Subcutaneous abdominal adipose tissue (tissue), 5 donors: ENCODE results near the gene KLHL25.

Experiments
- H3K27ac ChIP-seq: one replicate; pipeline ENCODE4 v1.7.0; 2013; ENCODE audit warnings: low read depth, mild to moderate bottlenecking, inconsistent platforms, low read length, moderate library complexity
- H3K27me3 ChIP-seq, 5 donors: one replicate each; pipeline ENCODE4 v1.7.0; 2013; ENCODE audit warnings: low read length in 5 of 5, inconsistent platforms in 1 of 5; ENCODE audit not compliant: control insufficient read depth in 5 of 5, insufficient read depth in 4 of 5
- H3K36me3 ChIP-seq, 5 donors: one replicate each; pipeline ENCODE4 v1.7.0; 2013; ENCODE audit warnings: low read length in 5 of 5; ENCODE audit not compliant: control insufficient read depth in 5 of 5, insufficient read depth in 5 of 5
- H3K4me1 ChIP-seq, 5 donors: one replicate each; pipeline ENCODE4 v1.7.0; 2013; ENCODE audit warnings: low read length in 5 of 5, mild to moderate bottlenecking in 3 of 5, moderate library complexity in 1 of 5; ENCODE audit not compliant: control insufficient read depth in 5 of 5, insufficient read depth in 5 of 5
- H3K4me3 ChIP-seq, 5 donors: one replicate each; pipeline ENCODE4 v1.7.0; 2013; ENCODE audit warnings: low read length in 5 of 5, low read depth in 1 of 5
- H3K9ac ChIP-seq, 5 donors: one replicate each; pipeline ENCODE4 v1.7.0; 2013; ENCODE audit warnings: low read length in 5 of 5, mild to moderate bottlenecking in 4 of 5, moderate library complexity in 3 of 5
- H3K9me3 ChIP-seq, 5 donors: one replicate each; pipeline ENCODE4 v1.7.0; 2013; ENCODE audit warnings: low read length in 5 of 5; ENCODE audit not compliant: control insufficient read depth in 5 of 5
- donor health status: healthy.
- donor health status: healthy.
- donor health status: healthy.
- donor health status: healthy.
- donor health status: healthy.

Gene KLHL25

GRCh38 chr15:85794598-85795336, at the start of gene KLHL25:
KLHL25 (minus strand) TSS chr15:85794925; CDS start chr15:85769810, 25,115 bp downstream.
- no peaks in the 10 kb centered on the region for H3K36me3 ChIP-seq
- peak within 1 kb of the TSS; percentile 80 to 88 (median 85) for H3K4me3 ChIP-seq
- H3K27me3 ChIP-seq, result peaks cover 0 to 2% (median 0%) of the 10 kb centered on the region in 5 donors
- peak within 1 kb of the TSS; percentile 88 for H3K27ac ChIP-seq
- H3K4me1 ChIP-seq, result peaks cover 7 to 28% (median 22%) of the 10 kb centered on the region in 5 donors
- H3K9me3 ChIP-seq, result no peaks in the 10 kb centered on the region
- H3K9ac ChIP-seq, result peak within 1 kb of the TSS; percentile 78 to 86 (median 83)

GRCh38 chr15:85840802-85841152, 46.1 kb upstream of the KLHL25 start:
- Histone ChIP-seq H3K27me3 (peaks cover 0 to 5% (median 0%) of the 10 kb centered on the region in 5 donors), H3K36me3 (no peaks in the 10 kb centered on the region), H3K27ac (no peak overlapping the region), H3K4me3 (peak overlapping the region in 4 of 5 donors; percentile 22 to 67 (median 58)), H3K9me3 (no peaks in the 10 kb centered on the region), H3K9ac (peak overlapping the region in 1 of 5 donors; percentile 71), H3K4me1 (peaks cover 0 to 12% (median 11%) of the 10 kb centered on the region in 5 donors)

GRCh38 chr15:85840079-85840801, 45.5 kb upstream of the KLHL25 start:
- Histone ChIP-seq H3K4me3 (peak overlapping the region; percentile 54 to 69 (median 61)), H3K9ac (peak overlapping the region in 2 of 5 donors; percentile 30 to 71)

GRCh38 chr15:85839643-85840042, 44.9 kb upstream of the KLHL25 start:
- no peak overlapping the region for H3K27ac ChIP-seq
- no peak overlapping the region for H3K9ac ChIP-seq
- H3K9me3 ChIP-seq, result no peaks in the 10 kb centered on the region
- H3K4me1 ChIP-seq, result peaks cover 0 to 12% (median 11%) of the 10 kb centered on the region in 5 donors
- peaks cover 0 to 5% (median 0%) of the 10 kb centered on the region in 5 donors for H3K27me3 ChIP-seq
- no peak overlapping the region for H3K4me3 ChIP-seq
- no peaks in the 10 kb centered on the region for H3K36me3 ChIP-seq

More at GRCh38 chr15:85840079-85840801, 45.5 kb upstream of the KLHL25 start:
- Histone ChIP-seq H3K36me3 (no peaks in the 10 kb centered on the region), H3K27me3 (peaks cover 0 to 5% (median 0%) of the 10 kb centered on the region in 5 donors), H3K9me3 (no peaks in the 10 kb centered on the region), H3K27ac (no peak overlapping the region), H3K4me1 (peaks cover 0 to 12% (median 11%) of the 10 kb centered on the region in 5 donors)

GRCh38 chr15:85838655-85839054, 43.9 kb upstream of the KLHL25 start:
- Histone ChIP-seq H3K9ac (no peak overlapping the region), H3K27me3 (peaks cover 0 to 5% (median 0%) of the 10 kb centered on the region in 5 donors), H3K27ac (no peak overlapping the region)

GRCh38 chr15:85837881-85838280, 43.2 kb upstream of the KLHL25 start:
- Histone ChIP-seq H3K27ac (no peak overlapping the region), H3K27me3 (peaks cover 0 to 1% (median 0%) of the 10 kb centered on the region in 5 donors), H3K36me3 (no peaks in the 10 kb centered on the region), H3K9me3 (no peaks in the 10 kb centered on the region), H3K4me1 (peaks cover 0 to 12% (median 11%) of the 10 kb centered on the region in 5 donors), H3K4me3 (no peak overlapping the region), H3K9ac (no peak overlapping the region)

More at GRCh38 chr15:85838655-85839054, 43.9 kb upstream of the KLHL25 start:
- Histone ChIP-seq H3K36me3 (no peaks in the 10 kb centered on the region), H3K9me3 (no peaks in the 10 kb centered on the region), H3K4me1 (peaks cover 0 to 12% (median 11%) of the 10 kb centered on the region in 5 donors), H3K4me3 (no peak overlapping the region)

GRCh38 chr15:85837011-85837433, 42.3 kb upstream of the KLHL25 start:
- H3K36me3 ChIP-seq, result no peaks in the 10 kb centered on the region
- no peak overlapping the region for H3K27ac ChIP-seq
- no peaks in the 10 kb centered on the region for H3K9me3 ChIP-seq
- peaks cover 0 to 12% (median 11%) of the 10 kb centered on the region in 5 donors for H3K4me1 ChIP-seq
- H3K9ac ChIP-seq, result no peak overlapping the region
- H3K4me3 ChIP-seq, result no peak overlapping the region
- H3K27me3 ChIP-seq, result no peaks in the 10 kb centered on the region

GRCh38 chr15:85834651-85835050, 39.9 kb upstream of the KLHL25 start:
- Histone ChIP-seq H3K9ac (no peak overlapping the region), H3K9me3 (no peaks in the 10 kb centered on the region), H3K4me3 (no peak overlapping the region), H3K4me1 (peaks cover 0 to 5% (median 0%) of the 10 kb centered on the region in 5 donors), H3K27ac (no peak overlapping the region), H3K27me3 (no peaks in the 10 kb centered on the region), H3K36me3 (no peaks in the 10 kb centered on the region)

- H3K36me3 ChIP-seq, result no peaks in the 10 kb centered on the region
Measured at GRCh38 chr15:85832394-85832793, 37.7 kb upstream of the KLHL25 start.

More at GRCh38 chr15:85832394-85832793, 37.7 kb upstream of the KLHL25 start:
- H3K4me3 ChIP-seq, result no peak overlapping the region
- no peaks in the 10 kb centered on the region for H3K27me3 ChIP-seq
- H3K27ac ChIP-seq, result no peak overlapping the region
- H3K9ac ChIP-seq, result no peak overlapping the region
- H3K9me3 ChIP-seq, result no peaks in the 10 kb centered on the region
- peaks cover 0 to 5% (median 0%) of the 10 kb centered on the region in 5 donors for H3K4me1 ChIP-seq
